ENCODE measurements around the gene EN2.

DNA sequence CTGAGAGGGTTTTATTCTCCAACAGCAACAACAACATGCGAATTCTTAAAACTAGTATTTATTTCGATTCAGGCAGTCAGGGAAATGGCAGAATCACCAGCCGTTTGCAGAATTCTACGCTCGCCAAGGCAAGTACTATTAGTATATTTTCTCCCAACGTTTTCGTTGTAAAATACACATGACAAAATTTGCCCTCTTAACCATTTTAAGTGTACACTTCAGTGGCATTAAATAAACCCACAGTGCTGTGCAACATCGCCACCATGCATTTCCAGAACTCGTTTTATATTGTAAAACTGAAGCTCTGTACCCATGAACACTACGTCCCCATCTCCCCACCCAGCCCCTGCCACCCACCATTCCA lies 10.8 kb downstream of the EN2 start:
- TF ChIP-seq, protein P1, sequence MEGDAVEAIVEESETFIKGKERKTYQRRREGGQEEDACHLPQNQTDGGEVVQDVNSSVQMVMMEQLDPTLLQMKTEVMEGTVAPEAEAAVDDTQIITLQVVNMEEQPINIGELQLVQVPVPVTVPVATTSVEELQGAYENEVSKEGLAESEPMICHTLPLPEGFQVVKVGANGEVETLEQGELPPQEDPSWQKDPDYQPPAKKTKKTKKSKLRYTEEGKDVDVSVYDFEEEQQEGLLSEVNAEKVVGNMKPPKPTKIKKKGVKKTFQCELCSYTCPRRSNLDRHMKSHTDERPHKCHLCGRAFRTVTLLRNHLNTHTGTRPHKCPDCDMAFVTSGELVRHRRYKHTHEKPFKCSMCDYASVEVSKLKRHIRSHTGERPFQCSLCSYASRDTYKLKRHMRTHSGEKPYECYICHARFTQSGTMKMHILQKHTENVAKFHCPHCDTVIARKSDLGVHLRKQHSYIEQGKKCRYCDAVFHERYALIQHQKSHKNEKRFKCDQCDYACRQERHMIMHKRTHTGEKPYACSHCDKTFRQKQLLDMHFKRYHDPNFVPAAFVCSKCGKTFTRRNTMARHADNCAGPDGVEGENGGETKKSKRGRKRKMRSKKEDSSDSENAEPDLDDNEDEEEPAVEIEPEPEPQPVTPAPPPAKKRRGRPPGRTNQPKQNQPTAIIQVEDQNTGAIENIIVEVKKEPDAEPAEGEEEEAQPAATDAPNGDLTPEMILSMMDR (IDR thresholded peaks at IDR 0.05) = no peak
- no peak for TF ChIP-seq POLR2A (IDR thresholded peaks at IDR 0.05)

Measured in right lobe of liver (tissue), 4 donors.